AG04449 (cell line): ENCODE measurements around the gene HOXD11.
A peak's percentile ranks its signal among the peaks of the same experiment; 100 is the strongest.

ENCODE experiments used
- CTCF ChIA-PET: fragments of 350-600 bp; formaldehyde crosslinking; extraction: SDS; loops from one replicate; lab custom pipeline; 2021; ENCODE audit warnings: antibody characterized with exemption; lab: Yijun Ruan, JAX
- POLR2A ChIA-PET: fragments of 400-600, 350-600 bp; formaldehyde crosslinking; extraction: SDS; loops from one replicate; lab custom pipeline; 2020; ENCODE audit warnings: antibody characterized with exemption, inconsistent platforms; lab: Yijun Ruan, JAX
- DNase-seq: peaks from one replicate; pipeline ENCODE4 v3.0.0-alpha.2; 2010; ENCODE audit warnings: low read depth, low spot score
- H3K4me3 ChIP-seq: 2 replicates; pipeline ENCODE4 v1.5.1; 2011; ENCODE audit warnings: low read depth, mild to moderate bottlenecking, control low read depth, low read length
- CTCF ChIP-seq: IDR thresholded peaks from one replicate; pipeline ENCODE4 v1.5.1; 2011; ENCODE audit warnings: mild to moderate bottlenecking, moderate library complexity, low read length, control low read depth, inconsistent platforms; ENCODE audit not compliant: insufficient read depth; ENCODE audit errors: missing control alignments

The HOXD11 gene

DNA sequence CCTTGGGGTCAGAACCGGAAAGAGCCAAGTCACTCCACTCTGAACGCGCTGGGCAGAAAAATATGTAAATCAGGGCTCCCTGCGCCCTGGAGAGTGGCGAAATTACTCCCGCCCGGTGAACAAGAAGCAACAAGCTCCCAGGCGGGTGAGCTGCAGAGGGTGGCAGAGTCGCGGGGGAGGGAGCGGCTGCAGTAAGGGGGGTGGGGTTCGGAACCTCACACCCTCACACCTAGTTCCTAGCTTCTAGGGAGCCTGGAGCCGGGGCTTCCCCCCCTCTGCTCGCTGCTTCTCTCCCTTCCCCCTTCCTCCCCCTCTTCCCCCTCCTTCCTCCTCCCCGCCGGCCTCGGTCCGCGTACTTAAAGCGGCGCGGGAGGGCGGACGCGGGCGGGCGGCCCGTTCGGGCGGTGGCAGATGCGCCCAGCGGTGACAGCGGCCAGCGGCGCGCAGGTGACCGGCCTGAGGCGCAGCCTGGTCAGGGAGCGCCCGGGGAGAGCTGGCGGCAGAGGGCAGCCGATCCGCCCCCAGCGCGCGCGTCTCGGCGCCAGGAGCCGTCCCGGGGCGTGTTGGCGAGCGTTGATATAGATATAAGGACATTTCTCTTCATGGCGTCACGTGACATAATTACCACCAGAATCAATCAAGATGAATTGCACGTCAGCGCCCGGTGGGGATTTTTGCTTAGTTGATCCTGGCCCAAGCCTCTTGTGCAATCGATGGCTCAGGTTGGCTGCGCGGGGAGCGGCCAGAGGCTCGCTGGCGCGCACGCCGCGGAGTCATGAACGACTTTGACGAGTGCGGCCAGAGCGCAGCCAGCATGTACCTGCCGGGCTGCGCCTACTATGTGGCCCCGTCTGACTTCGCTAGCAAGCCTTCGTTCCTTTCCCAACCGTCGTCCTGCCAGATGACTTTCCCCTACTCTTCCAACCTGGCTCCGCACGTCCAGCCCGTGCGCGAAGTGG lies at the start of gene HOXD11:
Gene HOXD11 (plus strand): TSS at position 700 of the 959 bp plus-strand sequence. CDS start 76 bp downstream, at position 776.
- DNase-seq, result no peak
- ChIA-PET POLR2A (no interaction called here), CTCF (interaction anchor here (1.4 kb wide), 1 partner anchor 12 kb away, joined by 4 read pairs; no protein-coding TSS in a partner anchor)
- no peak within 1 kb of the TSS for H3K4me3 ChIP-seq
- TF ChIP-seq CTCF, result no peak

- no peak for DNase-seq
- no peak overlapping the region for H3K4me3 ChIP-seq
- CTCF ChIA-PET, result no interaction called here
- TF ChIP-seq CTCF, result no peak
- POLR2A ChIA-PET, result no interaction called here
These were observed 43.1 kb upstream of the HOXD11 start for GRCh38 chr2:176063958-176064357.

- DNase-seq, result no peak
- no peak for TF ChIP-seq CTCF
- CTCF ChIA-PET, result interaction anchor here (0.9 to 1.3 kb wide), 2 partner anchors 12 to 377 kb away, joined by 3 read pairs; no protein-coding TSS in a partner anchor
- H3K4me3 ChIP-seq, result peak overlapping the region; percentile 15; the same call in 1 of the 2 replicates
- POLR2A ChIA-PET, result no interaction called here
These were observed 40.2 kb upstream of the HOXD11 start for GRCh38 chr2:176066645-176067588.

DNA sequence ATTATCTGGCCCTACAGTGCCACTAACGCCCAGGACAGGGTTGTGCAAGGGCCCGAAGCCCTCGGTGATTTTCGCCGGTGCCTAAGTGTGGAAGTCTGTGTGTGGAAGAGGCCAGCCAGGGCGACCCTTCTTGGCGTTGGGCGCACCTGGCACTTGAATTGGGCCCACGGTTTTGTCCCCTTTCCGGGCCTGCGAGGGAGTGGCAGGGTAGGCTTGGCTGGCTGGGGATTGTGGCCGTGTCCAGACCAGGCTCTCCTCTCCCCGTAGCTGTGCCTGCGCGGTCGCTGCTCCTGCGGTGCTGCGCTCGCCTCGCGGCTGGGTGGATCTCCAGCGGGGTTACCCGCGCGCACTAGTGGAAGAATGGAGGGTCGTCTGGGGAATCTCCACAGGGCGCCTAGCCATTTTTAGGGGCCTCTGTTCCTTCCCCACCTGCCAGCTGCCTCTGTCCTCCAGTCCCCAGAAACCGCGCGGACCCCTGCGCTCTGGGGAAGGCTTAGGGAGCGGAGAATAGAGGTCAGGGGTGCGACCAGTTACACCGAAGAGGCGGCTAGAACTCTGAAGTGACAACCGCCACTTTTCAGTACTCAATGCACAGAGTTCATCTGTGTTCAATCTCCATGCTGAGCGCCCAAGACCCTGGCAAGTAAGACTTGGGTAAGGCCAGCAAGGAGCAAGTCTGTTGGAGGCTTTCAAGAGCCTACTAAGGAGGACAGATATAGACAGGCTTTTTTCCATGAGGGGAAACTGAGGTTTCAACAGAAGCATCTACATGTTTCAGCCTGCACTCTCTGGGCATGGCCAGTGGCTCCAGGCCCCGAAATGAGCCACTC lies 39.3 kb upstream of the HOXD11 start:
- CTCF ChIA-PET, result interaction anchor here (0.9 to 1.3 kb wide), 2 partner anchors 11 to 378 kb away, joined by 3 read pairs; no protein-coding TSS in a partner anchor
- TF ChIP-seq CTCF, result no peak
- POLR2A ChIA-PET, result no interaction called here
- H3K4me3 ChIP-seq, result peak overlapping the region; percentile 6; the same call in 1 of the 2 replicates
- no peak for DNase-seq

DNA sequence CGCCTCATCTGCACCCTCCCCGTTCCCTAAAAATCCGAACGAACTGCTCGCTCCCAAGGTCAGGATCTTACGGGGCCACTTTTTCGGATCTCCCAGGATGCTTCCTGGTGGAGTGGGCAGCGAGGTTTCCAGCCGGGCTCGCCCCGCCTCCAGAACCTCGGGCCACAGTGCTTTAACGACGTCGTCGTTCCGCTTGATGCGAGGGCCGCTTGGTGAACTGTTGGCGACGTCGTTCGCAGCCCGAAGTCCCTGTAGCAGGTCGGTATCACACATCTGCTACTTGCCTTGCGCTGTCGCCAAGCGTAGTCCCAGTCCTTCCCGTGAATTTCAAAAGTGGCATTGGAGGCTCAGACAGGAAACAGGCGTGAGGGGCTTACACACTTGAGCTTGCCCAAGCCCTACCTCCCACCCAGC lies 38.7 kb upstream of the HOXD11 start:
- no peak for DNase-seq
- POLR2A ChIA-PET, result no interaction called here
- CTCF ChIA-PET, result no interaction called here
- H3K4me3 ChIP-seq, result no peak overlapping the region
- no peak for TF ChIP-seq CTCF
